ENCODE data around the gene SNX25.

GRCh38 chr4:185222598-185222997 is 13.2 kb downstream of the SNX25 start:
- TF ChIP-seq CTCF (IDR thresholded peaks at IDR 0.05) (no peak), POLR2A (IDR thresholded peaks at IDR 0.05) (no peak), POLR2AphosphoS5 (IDR thresholded peaks at IDR 0.05; ENCODE audit: insufficient read depth in 1 of 2, low read depth in 1 of 2) (no peak)

All from vagina (tissue), 2 donors.